ENCODE results near the gene TJP1.

The TJP1 gene

GRCh38 chr15:29670998-29671981, 151.0 kb downstream of the TJP1 start:
- peaks cover 0 to 28% (median 11%) of the 10 kb centered on the region in 4 donors for H3K4me1 ChIP-seq
- intact Hi-C loops (cut with DNase I; ENCODE audit: low total_unique reads), result loop anchor here (10.0 kb wide), 1 partner anchor 274 kb away; no protein-coding TSS in a partner anchor
- H3K36me3 ChIP-seq, result no peaks in the 10 kb centered on the region
- no peak overlapping the region for H3K4me3 ChIP-seq
- no peak overlapping the region for H3K27ac ChIP-seq
- H3K27me3 ChIP-seq, result peaks cover 0 to 4% of the 10 kb centered on the region in 2 donors
- no peaks in the 10 kb centered on the region for H3K9me3 ChIP-seq
- DNase-seq, result no peak
- TF ChIP-seq CTCF (IDR thresholded peaks at IDR 0.05), result no peak

GRCh38 chr15:29670266-29670665, 152.0 kb downstream of the TJP1 start:
- Histone ChIP-seq H3K36me3 (no peaks in the 10 kb centered on the region), H3K27ac (no peak overlapping the region), H3K4me3 (no peak overlapping the region), H3K27me3 (peaks cover 0 to 4% of the 10 kb centered on the region in 2 donors), H3K9me3 (no peaks in the 10 kb centered on the region), H3K4me1 (peaks cover 0 to 26% (median 11%) of the 10 kb centered on the region in 4 donors)
- no peak for TF ChIP-seq CTCF (IDR thresholded peaks at IDR 0.05)
- intact Hi-C loops (cut with DNase I; ENCODE audit: low total_unique reads), result loop anchor here (10.0 kb wide), 1 partner anchor 275 kb away; no protein-coding TSS in a partner anchor
- DNase-seq, result no peak

- intact Hi-C loops (cut with DNase I; ENCODE audit: low total_unique reads), result loop anchor here (10.0 kb wide), 1 partner anchor 275 kb away; no protein-coding TSS in a partner anchor
- no peak for TF ChIP-seq CTCF (IDR thresholded peaks at IDR 0.05)
- Histone ChIP-seq H3K27ac (no peak overlapping the region), H3K4me1 (peaks cover 0 to 22% (median 9%) of the 10 kb centered on the region in 4 donors), H3K36me3 (no peaks in the 10 kb centered on the region), H3K4me3 (no peak overlapping the region), H3K9me3 (no peaks in the 10 kb centered on the region), H3K27me3 (peaks cover 0 to 3% of the 10 kb centered on the region in 2 donors)
- no peak for DNase-seq
These were observed 152.4 kb downstream of the TJP1 start for GRCh38 chr15:29669823-29670222.

- no peaks in the 10 kb centered on the region for H3K36me3 ChIP-seq
- H3K27ac ChIP-seq, result no peak overlapping the region
- H3K4me1 ChIP-seq, result peaks cover 0 to 14% (median 3%) of the 10 kb centered on the region in 4 donors
- intact Hi-C loops (cut with DNase I; ENCODE audit: low total_unique reads), result no loop called here
- peak in 1 of 2 donors; percentile 35 for DNase-seq
- H3K4me3 ChIP-seq, result no peak overlapping the region
- peak; percentile 61 to 65 for TF ChIP-seq CTCF (IDR thresholded peaks at IDR 0.05)
- no peaks in the 10 kb centered on the region for H3K27me3 ChIP-seq
- no peaks in the 10 kb centered on the region for H3K9me3 ChIP-seq
These were observed 154.1 kb downstream of the TJP1 start for GRCh38 chr15:29668120-29668602.

- intact Hi-C loops (cut with DNase I; ENCODE audit: low total_unique reads), result no loop called here
- H3K4me1 ChIP-seq, result peaks cover 0 to 8% (median 2%) of the 10 kb centered on the region in 4 donors
- no peak overlapping the region for H3K27ac ChIP-seq
- H3K9me3 ChIP-seq, result no peaks in the 10 kb centered on the region
- DNase-seq, result no peak
- H3K27me3 ChIP-seq, result no peaks in the 10 kb centered on the region
- H3K36me3 ChIP-seq, result no peaks in the 10 kb centered on the region
- H3K4me3 ChIP-seq, result no peak overlapping the region
- TF ChIP-seq CTCF (IDR thresholded peaks at IDR 0.05), result no peak
These were observed 156.0 kb downstream of the TJP1 start for GRCh38 chr15:29666241-29666640.

Data from tibial artery (tissue), 4 donors.